Caco-2 (cell line): ENCODE results near the gene ETFB. TPM values are rescaled to one million over a fixed set of nuclear protein-coding genes. Genes with fewer than 3 reads are reported as not detected.
A peak's percentile ranks its signal among the peaks of the same experiment; 100 is the strongest.

Source experiments
- BruUV-seq: library from RNA; stranded (reverse); fragments of 400-500 nt; replicated peaks from 2 replicates; lab custom pipeline; 2021; lab: Mats Ljungman, UMichigan
- CTCF ChIA-PET: fragments of 300-600 bp; sonication (Branson Sonifier 250); formaldehyde crosslinking; loops from one replicate; lab custom pipeline; 2022; ENCODE audit warnings: antibody characterized with exemption; lab: Charles Lee
- POLR2A ChIA-PET: fragments of 300-600 bp; sonication (Branson Sonifier 250); formaldehyde crosslinking; loops from one replicate; lab custom pipeline; 2022; ENCODE audit warnings: antibody characterized with exemption; lab: Charles Lee
- DNase-seq, 2 experiments: peaks; one replicate each; pipeline versions ENCODE4 v3.0.0 to v3.0.0-alpha.2; 2020 to 2022
- H3K27me3 ChIP-seq: replicated peaks from 2 replicates; pipeline ENCODE4 v1.6.0; 2011; ENCODE audit warnings: low read length; ENCODE audit not compliant: control insufficient read depth, insufficient read depth
- H3K36me3 ChIP-seq: 2 replicates; pipeline ENCODE4 v1.5.1; 2011; ENCODE audit warnings: low read length; ENCODE audit not compliant: control insufficient read depth, insufficient read depth
- H3K4me1 ChIP-seq: fragments of 250-450 bp; sonication (Bioruptor Pico); 2 replicates; pipeline ENCODE4 v1.5.1; 2020; ENCODE audit warnings: mild to moderate bottlenecking
- H3K4me3 ChIP-seq: 2 replicates; pipeline ENCODE4 v1.5.1; 2011; ENCODE audit warnings: low read depth, mild to moderate bottlenecking, control low read depth, low read length
- H3K9me3 ChIP-seq: fragments of 250-450 bp; sonication (Bioruptor Pico); 2 replicates; pipeline ENCODE4 v1.5.1; 2020; ENCODE audit warnings: mild to moderate bottlenecking, moderate library complexity
- H3K27ac Mint-ChIP-seq: one replicate; pipeline ENCODE4 v1.8.0; 2022; ENCODE audit warnings: mixed read lengths; ENCODE audit not compliant: unreplicated experiment
- H3K27me3 Mint-ChIP-seq: one replicate; pipeline ENCODE4 v1.8.0; 2022; ENCODE audit warnings: mixed read lengths; ENCODE audit not compliant: insufficient read depth, unreplicated experiment
- H3K36me3 Mint-ChIP-seq: one replicate; pipeline ENCODE4 v1.8.0; 2022; ENCODE audit warnings: mild to moderate bottlenecking, mixed read lengths; ENCODE audit not compliant: insufficient read depth, unreplicated experiment
- H3K4me1 Mint-ChIP-seq: one replicate; pipeline ENCODE4 v1.8.0; 2022; ENCODE audit warnings: low read depth, mixed read lengths; ENCODE audit not compliant: unreplicated experiment
- H3K4me3 Mint-ChIP-seq: one replicate; pipeline ENCODE4 v1.8.0; 2022; ENCODE audit warnings: mild to moderate bottlenecking, moderate library complexity, mixed read lengths; ENCODE audit not compliant: unreplicated experiment
- H3K9me3 Mint-ChIP-seq: one replicate; pipeline ENCODE4 v1.8.0; 2022; ENCODE audit warnings: mixed read lengths; ENCODE audit not compliant: unreplicated experiment
- CTCF ChIP-seq, 2 experiments: fragments of 200-600 bp in 1 of 2; IDR thresholded peaks; 1 replicate in 1 of 2; 2 replicates in 1 of 2; pipeline versions ENCODE4 v1.5.1 to v1.8.0; 2011 to 2022; ENCODE audit warnings: antibody characterized with exemption in 1 of 2, control low read depth in 1 of 2, inconsistent platforms in 1 of 2, low read depth in 1 of 2, low read length in 1 of 2, mild to moderate bottlenecking in 1 of 2, moderate library complexity in 1 of 2; ENCODE audit not compliant: insufficient read depth in 1 of 2, severe bottlenecking in 1 of 2, unreplicated experiment in 1 of 2
- intact Hi-C: fragments of 100-400 bp; cut with micrococcal nuclease; formaldehyde crosslinking; loops from one replicate; pipeline ENCODE4 v1.10.0; 2022; ENCODE audit not compliant: unreplicated experiment
- total RNA-seq: library from RNA; stranded (reverse); gene quantifications from 2 replicates; pipeline ENCODE4 v1.2.3, GENCODE V29; 2022

The ETFB gene
- total RNA-seq, 1 experiment from 2014 or later: 228 TPM

GRCh38 chr19:51359294-51359693 is 6.9 kb downstream of the ETFB start:
- no peaks in the 10 kb centered on the region for H3K27me3 Mint-ChIP-seq
- no peaks in the 10 kb centered on the region for H3K9me3 Mint-ChIP-seq
- no TSS peak for BruUV-seq
- H3K4me3 Mint-ChIP-seq: no peak overlapping the region
- peaks cover 57% of the 10 kb centered on the region for H3K4me1 ChIP-seq
- ChIA-PET POLR2A (interaction anchor here (0.6 to 2.3 kb wide), 5 partner anchors 9 to 297 kb away, joined by 3 to 10 read pairs (median 3); no protein-coding TSS in a partner anchor), CTCF (interaction anchor here (0.6 to 1.6 kb wide), 2 partner anchors 20 to 1031 kb away, joined by 3 to 9 read pairs; no protein-coding TSS in a partner anchor)
- H3K27ac Mint-ChIP-seq: peak overlapping the region; percentile 82
- H3K36me3 Mint-ChIP-seq: peaks cover 47% of the 10 kb centered on the region
- intact Hi-C loops: no loop called here
- DNase-seq: no peak
- no peaks in the 10 kb centered on the region for H3K27me3 ChIP-seq
- no peaks in the 10 kb centered on the region for H3K9me3 ChIP-seq
- H3K4me3 ChIP-seq: no peak overlapping the region
- no peak for TF ChIP-seq CTCF (IDR thresholded peaks at IDR 0.05; ENCODE audit: insufficient read depth in 1 of 2, low read depth in 1 of 2, low read length in 1 of 2, severe bottlenecking in 1 of 2, unreplicated experiment in 1 of 2)
- peaks cover 60% of the 10 kb centered on the region for H3K4me1 Mint-ChIP-seq
- peaks cover 1% of the 10 kb centered on the region; the same call in 1 of the 2 replicates for H3K36me3 ChIP-seq

GRCh38 chr19:51357952-51358351 is 8.2 kb downstream of the ETFB start:
- no peaks in the 10 kb centered on the region for H3K27me3 ChIP-seq
- Mint-ChIP-seq H3K27me3 (no peaks in the 10 kb centered on the region), H3K4me1 (peaks cover 52% of the 10 kb centered on the region), H3K27ac (peak overlapping the region; percentile 65), H3K9me3 (no peaks in the 10 kb centered on the region), H3K36me3 (peaks cover 43% of the 10 kb centered on the region), H3K4me3 (no peak overlapping the region)
- H3K4me1 ChIP-seq: peaks cover 46% of the 10 kb centered on the region
- ChIA-PET CTCF (no interaction called here), POLR2A (interaction anchor here (0.7 kb wide), 1 partner anchor 8 kb away, joined by 11 read pairs; no protein-coding TSS in a partner anchor)
- no peak for TF ChIP-seq CTCF (IDR thresholded peaks at IDR 0.05; ENCODE audit: insufficient read depth in 1 of 2, low read depth in 1 of 2, low read length in 1 of 2, severe bottlenecking in 1 of 2, unreplicated experiment in 1 of 2)
- intact Hi-C loops: no loop called here
- no peaks in the 10 kb centered on the region; the same call in 1 of the 2 replicates for H3K36me3 ChIP-seq
- no TSS peak for BruUV-seq
- no peak overlapping the region for H3K4me3 ChIP-seq
- no peak for DNase-seq
- no peaks in the 10 kb centered on the region for H3K9me3 ChIP-seq

GRCh38 chr19:51356159-51356801 is 9.9 kb downstream of the ETFB start:
- Mint-ChIP-seq H3K9me3 (no peaks in the 10 kb centered on the region), H3K4me3 (no peak overlapping the region), H3K36me3 (peaks cover 54% of the 10 kb centered on the region), H3K27me3 (no peaks in the 10 kb centered on the region), H3K27ac (peak overlapping the region; percentile 80), H3K4me1 (peaks cover 55% of the 10 kb centered on the region)
- no peak for TF ChIP-seq CTCF (IDR thresholded peaks at IDR 0.05; ENCODE audit: insufficient read depth in 1 of 2, low read depth in 1 of 2, low read length in 1 of 2, severe bottlenecking in 1 of 2, unreplicated experiment in 1 of 2)
- ChIA-PET CTCF (interaction anchor here (1.5 kb wide), 1 partner anchor 17 kb away, joined by 3 read pairs; no protein-coding TSS in a partner anchor), POLR2A (interaction anchor here (0.7 kb wide), 1 partner anchor 91 kb away, joined by 4 read pairs; no protein-coding TSS in a partner anchor)
- BruUV-seq: no TSS peak
- no peak overlapping the region for H3K4me3 ChIP-seq
- DNase-seq: no peak
- peaks cover 2% of the 10 kb centered on the region for H3K36me3 ChIP-seq
- H3K27me3 ChIP-seq: no peaks in the 10 kb centered on the region
- peaks cover 36% of the 10 kb centered on the region for H3K4me1 ChIP-seq
- H3K9me3 ChIP-seq: no peaks in the 10 kb centered on the region
- intact Hi-C loops: no loop called here
